MM.1S (cell line): ENCODE results near the gene ENTPD8.

Source experiments
- EZH2 ChIP-seq: fragments of 300-600 bp; sonication (generic); optimal IDR thresholded peaks from 2 replicates; pipeline ENCODE3; 2017; ENCODE audit warnings: low read depth, mild to moderate bottlenecking, antibody characterized with exemption, low read length, mixed read lengths
- TF ChIP-seq, protein P1 (sequence below): fragments of 300-600 bp; sonication (generic); IDR thresholded peaks from 2 replicates; pipeline ENCODE4 v1.5.1; 2016; ENCODE audit warnings: antibody characterized with exemption, low read length, mixed read lengths

DNA sequence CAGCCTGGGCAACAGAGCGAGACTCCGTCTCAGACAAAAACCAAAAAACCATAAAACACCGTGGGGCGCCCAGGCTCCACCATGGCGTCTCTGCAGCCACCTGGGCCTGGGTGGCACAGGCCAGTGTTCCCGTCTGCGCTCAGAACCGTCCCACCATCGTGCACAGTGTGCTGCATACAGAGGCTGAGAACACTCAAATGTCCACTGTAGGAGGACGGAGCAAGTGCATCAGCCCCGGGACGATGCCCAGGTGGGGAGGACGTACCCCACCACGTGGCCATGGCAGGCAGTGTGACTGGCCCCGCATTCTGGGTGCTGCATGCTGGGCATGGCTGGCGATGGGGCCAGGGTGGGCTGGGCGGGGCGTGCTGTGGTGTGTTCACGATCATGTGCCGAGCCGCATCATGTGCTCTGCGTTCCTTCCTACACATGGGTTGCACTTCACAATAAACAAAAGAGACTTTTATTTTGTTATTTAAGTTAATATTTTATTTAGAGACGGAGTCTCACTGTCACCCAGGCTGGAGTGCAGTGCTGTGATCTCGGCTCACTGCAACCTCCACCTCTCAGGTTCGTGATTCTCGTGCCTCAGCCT is 56.0 kb downstream of the ENTPD8 start:
- TF ChIP-seq, protein P1, sequence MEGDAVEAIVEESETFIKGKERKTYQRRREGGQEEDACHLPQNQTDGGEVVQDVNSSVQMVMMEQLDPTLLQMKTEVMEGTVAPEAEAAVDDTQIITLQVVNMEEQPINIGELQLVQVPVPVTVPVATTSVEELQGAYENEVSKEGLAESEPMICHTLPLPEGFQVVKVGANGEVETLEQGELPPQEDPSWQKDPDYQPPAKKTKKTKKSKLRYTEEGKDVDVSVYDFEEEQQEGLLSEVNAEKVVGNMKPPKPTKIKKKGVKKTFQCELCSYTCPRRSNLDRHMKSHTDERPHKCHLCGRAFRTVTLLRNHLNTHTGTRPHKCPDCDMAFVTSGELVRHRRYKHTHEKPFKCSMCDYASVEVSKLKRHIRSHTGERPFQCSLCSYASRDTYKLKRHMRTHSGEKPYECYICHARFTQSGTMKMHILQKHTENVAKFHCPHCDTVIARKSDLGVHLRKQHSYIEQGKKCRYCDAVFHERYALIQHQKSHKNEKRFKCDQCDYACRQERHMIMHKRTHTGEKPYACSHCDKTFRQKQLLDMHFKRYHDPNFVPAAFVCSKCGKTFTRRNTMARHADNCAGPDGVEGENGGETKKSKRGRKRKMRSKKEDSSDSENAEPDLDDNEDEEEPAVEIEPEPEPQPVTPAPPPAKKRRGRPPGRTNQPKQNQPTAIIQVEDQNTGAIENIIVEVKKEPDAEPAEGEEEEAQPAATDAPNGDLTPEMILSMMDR = no peak
- no peak for TF ChIP-seq EZH2
